Measurements from ENCODE around the gene SYTL3. TPM values are rescaled to one million over a fixed set of nuclear protein-coding genes. Genes with fewer than 3 reads are reported as not detected.

SYTL3 gene
- total RNA-seq, 2 donors from 2014 or later: 0.58 to 0.79 TPM

- WGBS, 2 experiments (ENCODE audit: insufficient coverage in 1 of 2, insufficient read length in 1 of 2): 71% methylated on average over 1 of the region's 1 CpG; no CpG with 5 or more reads in 1 of the 2 experiments
- no peak overlapping the region for H3K4me3 Mint-ChIP-seq
- Histone ChIP-seq H3K4me1 (ENCODE audit: control insufficient read depth, insufficient read depth, low read length) (peaks cover 6% of the 10 kb centered on the region), H3K27me3 (ENCODE audit: control insufficient read depth, insufficient read depth, low read length, poor library complexity, severe bottlenecking) (no peaks in the 10 kb centered on the region), H3K27ac (ENCODE audit: low read depth, low read length) (no peak overlapping the region), H3K4me3 (ENCODE audit: low read length) (no peak overlapping the region), H3K9me3 (ENCODE audit: control insufficient read depth, low read length) (no peaks in the 10 kb centered on the region), H3K36me3 (ENCODE audit: control insufficient read depth, insufficient read depth, low read length) (peaks cover 54% of the 10 kb centered on the region), H3K9ac (ENCODE audit: extremely low read depth, low read length, poor library complexity, severe bottlenecking) (no peak overlapping the region)
- no peaks in the 10 kb centered on the region for H3K9me3 Mint-ChIP-seq
- no peaks in the 10 kb centered on the region for H3K27me3 Mint-ChIP-seq (ENCODE audit: insufficient read depth)
- no peak overlapping the region for H3K27ac Mint-ChIP-seq
- peak; percentile 65 for DNase-seq
- TF ChIP-seq CTCF (conservative IDR thresholded peaks at IDR 0.05): peak; percentile 71
- peaks cover 36% of the 10 kb centered on the region for H3K4me1 Mint-ChIP-seq
- H3K36me3 Mint-ChIP-seq (ENCODE audit: low read depth): peaks cover 35% of the 10 kb centered on the region
Observed at GRCh38 chr6:158793432-158793831, 143.6 kb downstream of the SYTL3 start.

DNA sequence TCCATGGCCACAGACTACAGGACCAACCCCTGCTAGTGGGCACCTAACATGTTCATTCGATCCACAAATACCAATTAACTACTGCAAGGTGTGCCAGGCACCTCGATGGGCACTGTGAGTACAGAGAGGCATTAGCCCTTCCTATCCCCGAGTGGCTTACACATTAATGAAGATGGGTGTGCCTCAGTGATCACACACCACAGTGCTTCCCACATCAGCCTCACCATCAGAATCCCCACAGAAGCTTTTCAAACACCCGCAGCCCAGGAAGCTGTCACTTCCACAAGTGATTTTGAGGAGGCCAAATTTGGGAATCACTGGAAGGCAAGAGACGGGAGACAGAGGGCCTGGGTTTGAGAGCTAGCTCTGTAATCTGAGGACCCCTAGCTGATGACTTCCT, 145.7 kb downstream of the SYTL3 start:
- 95 to 97% methylated on average over 3 to 5 of the region's 5 CpGs for WGBS, 2 experiments (ENCODE audit: insufficient coverage in 1 of 2, insufficient read length in 1 of 2)
- H3K4me3 Mint-ChIP-seq: no peak overlapping the region
- peaks cover 6% of the 10 kb centered on the region for H3K4me1 ChIP-seq (ENCODE audit: control insufficient read depth, insufficient read depth, low read length)
- no peak overlapping the region for H3K27ac ChIP-seq (ENCODE audit: low read depth, low read length)
- no peak overlapping the region for H3K27ac Mint-ChIP-seq
- no peak overlapping the region for H3K9ac ChIP-seq (ENCODE audit: extremely low read depth, low read length, poor library complexity, severe bottlenecking)
- peaks cover 23% of the 10 kb centered on the region for H3K36me3 Mint-ChIP-seq (ENCODE audit: low read depth)
- H3K27me3 ChIP-seq (ENCODE audit: control insufficient read depth, insufficient read depth, low read length, poor library complexity, severe bottlenecking): no peaks in the 10 kb centered on the region
- H3K27me3 Mint-ChIP-seq (ENCODE audit: insufficient read depth): no peaks in the 10 kb centered on the region
- no peak for DNase-seq
- TF ChIP-seq CTCF (conservative IDR thresholded peaks at IDR 0.05): no peak
- no peak overlapping the region for H3K4me3 ChIP-seq (ENCODE audit: low read length)
- H3K36me3 ChIP-seq (ENCODE audit: control insufficient read depth, insufficient read depth, low read length): peaks cover 57% of the 10 kb centered on the region
- H3K9me3 Mint-ChIP-seq: no peaks in the 10 kb centered on the region
- H3K4me1 Mint-ChIP-seq: peaks cover 50% of the 10 kb centered on the region
- H3K9me3 ChIP-seq (ENCODE audit: control insufficient read depth, low read length): no peaks in the 10 kb centered on the region

- H3K27ac ChIP-seq (ENCODE audit: low read depth, low read length): no peak overlapping the region
- 65 to 100% methylated on average over 1 to 3 of the region's 3 CpGs for WGBS, 2 experiments (ENCODE audit: insufficient coverage in 1 of 2, insufficient read length in 1 of 2)
- no peaks in the 10 kb centered on the region for H3K9me3 ChIP-seq (ENCODE audit: control insufficient read depth, low read length)
- peaks cover 6% of the 10 kb centered on the region for H3K4me1 ChIP-seq (ENCODE audit: control insufficient read depth, insufficient read depth, low read length)
- Mint-ChIP-seq H3K9me3 (no peaks in the 10 kb centered on the region), H3K27me3 (ENCODE audit: insufficient read depth) (no peaks in the 10 kb centered on the region), H3K27ac (peak overlapping the region; percentile 1), H3K4me3 (no peak overlapping the region), H3K4me1 (peaks cover 51% of the 10 kb centered on the region), H3K36me3 (ENCODE audit: low read depth) (peaks cover 21% of the 10 kb centered on the region)
- H3K27me3 ChIP-seq (ENCODE audit: control insufficient read depth, insufficient read depth, low read length, poor library complexity, severe bottlenecking): no peaks in the 10 kb centered on the region
- TF ChIP-seq CTCF (conservative IDR thresholded peaks at IDR 0.05): no peak
- H3K4me3 ChIP-seq (ENCODE audit: low read length): no peak overlapping the region
- peak; percentile 38 for DNase-seq
- no peak overlapping the region for H3K9ac ChIP-seq (ENCODE audit: extremely low read depth, low read length, poor library complexity, severe bottlenecking)
- H3K36me3 ChIP-seq (ENCODE audit: control insufficient read depth, insufficient read depth, low read length): peaks cover 55% of the 10 kb centered on the region
Observed at GRCh38 chr6:158796353-158796752, 146.5 kb downstream of the SYTL3 start.

Data from endodermal cell (in vitro differentiated cells).